ENCODE data around the gene SLC35F6. TPM values are rescaled to one million over a fixed set of nuclear protein-coding genes. Genes with fewer than 3 reads are reported as not detected.

Gene SLC35F6
- total and polyA plus RNA-seq, 4 donors = 11.4 to 30.7 (median 19.0) TPM

GRCh38 chr2:26772064-26773001, 8.2 kb downstream of the SLC35F6 start:
- Histone ChIP-seq H3K9ac (ENCODE audit: low read depth in 1 of 2, low read length in 2 of 2) (no peak overlapping the region), H3K4me3 (ENCODE audit: low read depth in 1 of 3, low read length in 3 of 3) (no peak overlapping the region), H3K27me3 (ENCODE audit: control insufficient read depth in 4 of 4, insufficient read depth in 4 of 4, low read length in 3 of 4) (no peaks in the 10 kb centered on the region), H3K9me3 (ENCODE audit: control insufficient read depth in 4 of 4, low read length in 3 of 4) (no peaks in the 10 kb centered on the region), H3K27ac (ENCODE audit: low read depth in 1 of 2, low read length in 2 of 2) (peak overlapping the region; percentile 60 to 76), H3K36me3 (ENCODE audit: control insufficient read depth in 4 of 4, insufficient read depth in 3 of 4, low read depth in 1 of 4, low read length in 3 of 4) (peaks cover 2 to 21% (median 17%) of the 10 kb centered on the region in 4 donors), H3K4me1 (ENCODE audit: control insufficient read depth in 4 of 4, insufficient read depth in 4 of 4, low read length in 3 of 4) (peaks cover 20 to 42% (median 31%) of the 10 kb centered on the region in 4 donors)
- WGBS = 26% methylated on average over 13 of the region's 13 CpGs
- peak; percentile 99 to 100 for TF ChIP-seq RXRA (IDR thresholded peaks at IDR 0.05)
- peak; percentile 98 for TF ChIP-seq FOXA2 (IDR thresholded peaks at IDR 0.05)
- TF ChIP-seq EGR1 (IDR thresholded peaks at IDR 0.05; ENCODE audit: low read depth in 2 of 2) = peak in 1 of 2 donors; percentile 83
- peak; percentile 87 for TF ChIP-seq TAF1 (conservative IDR thresholded peaks at IDR 0.05)
- TF ChIP-seq JUND (IDR thresholded peaks at IDR 0.05) = peak; percentile 77 to 94
- TF ChIP-seq FOXA1 (IDR thresholded peaks at IDR 0.05) = peak; percentile 96
- TF ChIP-seq REST (IDR thresholded peaks at IDR 0.05) = no peak
- TF ChIP-seq ZBTB33 (IDR thresholded peaks at IDR 0.05) = peak; percentile 89
- peak; percentile 10 for TF ChIP-seq HNF4G (IDR thresholded peaks at IDR 0.05)
- TF ChIP-seq GABPA (IDR thresholded peaks at IDR 0.05 in 1 of 2, conservative IDR thresholded peaks at IDR 0.05 in 1 of 2) = peak; percentile 37 to 81
- TF ChIP-seq RAD21 (IDR thresholded peaks at IDR 0.05) = peak in 1 of 2 donors; percentile 24
- TF ChIP-seq, protein P1, sequence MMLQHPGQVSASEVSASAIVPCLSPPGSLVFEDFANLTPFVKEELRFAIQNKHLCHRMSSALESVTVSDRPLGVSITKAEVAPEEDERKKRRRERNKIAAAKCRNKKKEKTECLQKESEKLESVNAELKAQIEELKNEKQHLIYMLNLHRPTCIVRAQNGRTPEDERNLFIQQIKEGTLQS (IDR thresholded peaks at IDR 0.05) = peak; percentile 10
- TF ChIP-seq, protein P2, sequence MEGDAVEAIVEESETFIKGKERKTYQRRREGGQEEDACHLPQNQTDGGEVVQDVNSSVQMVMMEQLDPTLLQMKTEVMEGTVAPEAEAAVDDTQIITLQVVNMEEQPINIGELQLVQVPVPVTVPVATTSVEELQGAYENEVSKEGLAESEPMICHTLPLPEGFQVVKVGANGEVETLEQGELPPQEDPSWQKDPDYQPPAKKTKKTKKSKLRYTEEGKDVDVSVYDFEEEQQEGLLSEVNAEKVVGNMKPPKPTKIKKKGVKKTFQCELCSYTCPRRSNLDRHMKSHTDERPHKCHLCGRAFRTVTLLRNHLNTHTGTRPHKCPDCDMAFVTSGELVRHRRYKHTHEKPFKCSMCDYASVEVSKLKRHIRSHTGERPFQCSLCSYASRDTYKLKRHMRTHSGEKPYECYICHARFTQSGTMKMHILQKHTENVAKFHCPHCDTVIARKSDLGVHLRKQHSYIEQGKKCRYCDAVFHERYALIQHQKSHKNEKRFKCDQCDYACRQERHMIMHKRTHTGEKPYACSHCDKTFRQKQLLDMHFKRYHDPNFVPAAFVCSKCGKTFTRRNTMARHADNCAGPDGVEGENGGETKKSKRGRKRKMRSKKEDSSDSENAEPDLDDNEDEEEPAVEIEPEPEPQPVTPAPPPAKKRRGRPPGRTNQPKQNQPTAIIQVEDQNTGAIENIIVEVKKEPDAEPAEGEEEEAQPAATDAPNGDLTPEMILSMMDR (IDR thresholded peaks at IDR 0.05; ENCODE audit: low read depth, low read length, missing input control) = no peak
- peak; percentile 99 for TF ChIP-seq NR2F2 (IDR thresholded peaks at IDR 0.05)
- TF ChIP-seq SP1 (IDR thresholded peaks at IDR 0.05) = peak; percentile 95
- peak; percentile 70 to 89 for TF ChIP-seq HNF4A (conservative IDR thresholded peaks at IDR 0.05)
- TF ChIP-seq, protein P3, sequence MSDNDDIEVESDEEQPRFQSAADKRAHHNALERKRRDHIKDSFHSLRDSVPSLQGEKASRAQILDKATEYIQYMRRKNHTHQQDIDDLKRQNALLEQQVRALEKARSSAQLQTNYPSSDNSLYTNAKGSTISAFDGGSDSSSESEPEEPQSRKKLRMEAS (IDR thresholded peaks at IDR 0.05) = peak; percentile 97
- peak; percentile 65 for TF ChIP-seq YY1 (IDR thresholded peaks at IDR 0.05)
- peak; percentile 79 for DNase-seq (ENCODE audit: low spot score)
